Measurements from ENCODE around the gene TMEM39B.
"Not testable (repeated sequence)": the region's sequence is repeated elsewhere in the genome, so short reads cannot be mapped to it uniquely, and the experiment has no call there.

TMEM39B gene

GRCh38 chr1:32111789-32112188, 39.0 kb downstream of the TMEM39B start:
- DNase-seq (ENCODE audit: low read depth in 2 of 2, low spot score in 1 of 2) = no peak

- no peak for DNase-seq (ENCODE audit: low read depth in 2 of 2, low spot score in 1 of 2)
Observed at GRCh38 chr1:32112806-32113375, 40.2 kb downstream of the TMEM39B start.

- DNase-seq (ENCODE audit: low read depth in 2 of 2, low spot score in 1 of 2) = not testable (repeated sequence)
Observed at GRCh38 chr1:32113436-32113835, 40.7 kb downstream of the TMEM39B start.

- no peak for DNase-seq (ENCODE audit: low read depth in 2 of 2, low spot score in 1 of 2)
Observed at GRCh38 chr1:32114420-32114819, 41.7 kb downstream of the TMEM39B start.

- DNase-seq (ENCODE audit: low read depth in 2 of 2, low spot score in 1 of 2) = no peak
Observed at GRCh38 chr1:32115496-32115895, 42.8 kb downstream of the TMEM39B start.

- no peak for DNase-seq (ENCODE audit: low read depth in 2 of 2, low spot score in 1 of 2)
Observed at GRCh38 chr1:32116531-32116930, 43.8 kb downstream of the TMEM39B start.

GRCh38 chr1:32122151-32122550, 49.4 kb downstream of the TMEM39B start:
- no peak for DNase-seq (ENCODE audit: low read depth in 2 of 2, low spot score in 1 of 2)

- not testable (repeated sequence) for DNase-seq (ENCODE audit: low read depth in 2 of 2, low spot score in 1 of 2)
Observed at GRCh38 chr1:32123361-32123760, 50.6 kb downstream of the TMEM39B start.

GRCh38 chr1:32125313-32125712, 52.6 kb downstream of the TMEM39B start:
- no peak for DNase-seq (ENCODE audit: low read depth in 2 of 2, low spot score in 1 of 2)

GRCh38 chr1:32126770-32127169, 54.0 kb downstream of the TMEM39B start:
- DNase-seq (ENCODE audit: low read depth in 2 of 2, low spot score in 1 of 2) = no peak

GRCh38 chr1:32127409-32128198, 54.9 kb downstream of the TMEM39B start:
- no peak for DNase-seq (ENCODE audit: low read depth in 2 of 2, low spot score in 1 of 2)

GRCh38 chr1:32128479-32128878, 55.7 kb downstream of the TMEM39B start:
- no peak for DNase-seq (ENCODE audit: low read depth in 2 of 2, low spot score in 1 of 2)

- no peak for DNase-seq (ENCODE audit: low read depth in 2 of 2, low spot score in 1 of 2)
Observed at GRCh38 chr1:32128964-32129363, 56.2 kb downstream of the TMEM39B start.

- DNase-seq (ENCODE audit: low read depth in 2 of 2, low spot score in 1 of 2) = not testable (repeated sequence)
Observed at GRCh38 chr1:32133950-32134280, 61.2 kb downstream of the TMEM39B start.

GRCh38 chr1:32137111-32137510, 64.4 kb downstream of the TMEM39B start:
- DNase-seq (ENCODE audit: low read depth in 2 of 2, low spot score in 1 of 2) = no peak

GRCh38 chr1:32138965-32139364, 66.2 kb downstream of the TMEM39B start:
- no peak for DNase-seq (ENCODE audit: low read depth in 2 of 2, low spot score in 1 of 2)

GRCh38 chr1:32142446-32143301, 69.9 kb downstream of the TMEM39B start:
- DNase-seq (ENCODE audit: low read depth in 2 of 2, low spot score in 1 of 2) = no peak

- not testable (repeated sequence) for DNase-seq (ENCODE audit: low read depth in 2 of 2, low spot score in 1 of 2)
Observed at GRCh38 chr1:32143302-32143695, 70.6 kb downstream of the TMEM39B start.

GRCh38 chr1:32144033-32144432, 71.3 kb downstream of the TMEM39B start:
- DNase-seq (ENCODE audit: low read depth in 2 of 2, low spot score in 1 of 2) = no peak

- DNase-seq (ENCODE audit: low read depth in 2 of 2, low spot score in 1 of 2) = not testable (repeated sequence)
Observed at GRCh38 chr1:32147799-32148198, 75.1 kb downstream of the TMEM39B start.

GRCh38 chr1:32150847-32151246, 78.1 kb downstream of the TMEM39B start:
- DNase-seq (ENCODE audit: low read depth in 2 of 2, low spot score in 1 of 2) = no peak

GRCh38 chr1:32151319-32151787, 78.6 kb downstream of the TMEM39B start:
- DNase-seq (ENCODE audit: low read depth in 2 of 2, low spot score in 1 of 2) = no peak
